NCI-H1694 treated with DMSO at 0.1 percent for 48 hours (cell line): Measurements from ENCODE around the gene CKMT2.
A peak's percentile ranks its signal among the peaks of the same experiment; 100 is the strongest.

Experiments
- DNase-seq: peaks from one replicate; lab custom pipeline; 2025; lab: John Stamatoyannopoulos, UW

Gene CKMT2

DNA sequence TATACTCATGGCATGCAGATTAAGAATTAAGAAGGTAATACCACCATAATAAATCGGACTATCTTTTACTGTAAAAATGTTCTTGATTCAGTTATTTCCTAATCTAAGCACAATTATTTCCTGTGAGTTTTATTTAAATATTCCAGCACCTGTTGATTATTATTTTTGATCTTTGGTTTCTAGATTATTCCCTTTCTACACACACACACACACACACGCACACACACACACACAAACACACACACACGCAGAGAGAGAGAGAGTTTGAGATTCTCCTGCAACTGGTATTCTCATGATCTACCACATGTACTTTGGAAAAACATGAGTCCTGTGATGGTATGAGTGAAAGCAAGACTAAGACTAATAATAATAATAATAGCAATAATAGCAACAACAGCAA lies 17.0 kb upstream of the CKMT2 start:
- no peak for DNase-seq

GRCh38 chr5:81219389-81219788 lies 13.7 kb upstream of the CKMT2 start:
- no peak for DNase-seq

- no peak for DNase-seq
Observed at GRCh38 chr5:81222285-81222684, 10.8 kb upstream of the CKMT2 start.

DNA sequence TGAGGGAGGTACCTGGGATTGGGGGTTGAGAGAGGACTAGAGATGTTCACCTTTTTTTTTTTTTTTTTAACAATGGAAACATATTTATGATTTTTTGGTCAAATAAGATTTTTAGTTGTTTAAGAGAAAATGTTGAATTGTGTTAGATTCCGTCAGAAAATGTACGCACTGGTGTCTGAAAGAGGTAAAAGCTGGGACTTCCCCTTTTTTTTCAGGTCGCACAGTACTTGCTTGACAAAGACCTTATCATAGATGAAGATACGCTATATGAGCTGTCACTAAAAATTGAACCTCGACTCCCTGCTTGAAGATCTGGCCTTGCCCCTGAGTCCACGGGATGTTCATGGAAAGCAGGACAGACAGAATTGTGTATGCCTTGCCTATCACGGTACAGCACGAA lies 7.7 kb upstream of the CKMT2 start:
- no peak for DNase-seq

DNA sequence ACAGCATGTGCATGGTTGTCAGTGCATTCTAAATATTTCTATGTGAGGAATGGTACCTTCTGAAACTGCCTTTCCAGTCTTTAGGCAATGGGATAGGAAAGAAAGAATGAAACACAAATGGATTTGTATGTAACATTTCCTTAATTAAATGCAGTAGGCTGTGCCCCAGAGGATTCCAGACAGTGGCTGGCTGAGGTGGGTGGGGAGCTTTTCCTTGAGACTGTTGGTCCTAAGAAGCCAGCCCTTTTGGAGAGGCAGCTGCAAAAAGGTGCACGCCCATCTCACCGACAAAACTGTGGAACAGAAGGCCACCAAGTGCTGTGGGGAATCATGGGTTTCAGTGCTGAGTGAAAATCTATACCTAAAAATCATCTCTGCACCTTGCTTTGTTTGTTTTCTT lies 6.8 kb upstream of the CKMT2 start:
- no peak for DNase-seq

DNA sequence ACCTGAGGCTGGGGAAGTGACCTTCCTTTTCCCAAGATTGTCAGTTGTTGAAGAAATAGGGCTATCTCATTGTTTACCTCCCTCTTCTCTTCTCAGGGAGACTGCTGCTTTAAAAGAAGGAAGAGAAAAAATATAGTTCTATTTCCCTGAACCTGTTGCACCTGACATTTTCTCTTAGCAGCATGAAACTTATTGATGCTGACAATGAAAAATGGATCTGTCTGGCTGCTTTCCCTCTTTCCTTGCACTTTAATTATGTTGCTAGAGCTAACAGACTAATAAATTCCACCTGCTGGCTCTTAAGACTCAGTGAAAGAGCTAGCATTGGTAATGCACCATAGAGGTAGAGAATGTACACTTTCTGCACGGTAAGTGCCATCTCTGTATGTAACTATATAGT lies 6.2 kb upstream of the CKMT2 start:
- no peak for DNase-seq

- DNase-seq: no peak
Observed at GRCh38 chr5:81228084-81228483, 5.0 kb upstream of the CKMT2 start.

DNA sequence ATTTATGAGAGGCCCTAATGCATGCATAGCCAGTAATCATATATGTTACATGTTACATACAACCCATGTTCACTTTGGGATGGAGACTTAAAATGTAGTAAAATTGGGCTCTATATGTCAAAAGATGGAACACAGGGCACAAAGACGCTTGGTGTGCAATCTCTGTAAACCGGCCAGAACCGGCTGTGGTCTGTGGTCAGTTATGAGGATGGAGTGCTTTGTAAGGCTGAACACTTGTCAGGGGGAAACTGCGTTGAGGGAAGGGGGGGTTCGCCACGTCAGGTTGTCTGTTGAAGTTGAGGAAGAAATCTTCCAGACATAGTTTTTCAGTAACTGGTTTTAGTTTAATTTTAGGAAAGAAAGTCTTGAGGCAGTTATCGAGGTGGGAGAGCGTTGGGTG lies 2.7 kb upstream of the CKMT2 start:
- no peak for DNase-seq

GRCh38 chr5:81232464-81233079 lies 550 bp upstream of the CKMT2 start:
- no peak for DNase-seq

- no peak for DNase-seq
Observed at GRCh38 chr5:81234299-81234698, 1.2 kb downstream of the CKMT2 start.

- no peak for DNase-seq
Observed at GRCh38 chr5:81234801-81235200, 1.7 kb downstream of the CKMT2 start.

DNA sequence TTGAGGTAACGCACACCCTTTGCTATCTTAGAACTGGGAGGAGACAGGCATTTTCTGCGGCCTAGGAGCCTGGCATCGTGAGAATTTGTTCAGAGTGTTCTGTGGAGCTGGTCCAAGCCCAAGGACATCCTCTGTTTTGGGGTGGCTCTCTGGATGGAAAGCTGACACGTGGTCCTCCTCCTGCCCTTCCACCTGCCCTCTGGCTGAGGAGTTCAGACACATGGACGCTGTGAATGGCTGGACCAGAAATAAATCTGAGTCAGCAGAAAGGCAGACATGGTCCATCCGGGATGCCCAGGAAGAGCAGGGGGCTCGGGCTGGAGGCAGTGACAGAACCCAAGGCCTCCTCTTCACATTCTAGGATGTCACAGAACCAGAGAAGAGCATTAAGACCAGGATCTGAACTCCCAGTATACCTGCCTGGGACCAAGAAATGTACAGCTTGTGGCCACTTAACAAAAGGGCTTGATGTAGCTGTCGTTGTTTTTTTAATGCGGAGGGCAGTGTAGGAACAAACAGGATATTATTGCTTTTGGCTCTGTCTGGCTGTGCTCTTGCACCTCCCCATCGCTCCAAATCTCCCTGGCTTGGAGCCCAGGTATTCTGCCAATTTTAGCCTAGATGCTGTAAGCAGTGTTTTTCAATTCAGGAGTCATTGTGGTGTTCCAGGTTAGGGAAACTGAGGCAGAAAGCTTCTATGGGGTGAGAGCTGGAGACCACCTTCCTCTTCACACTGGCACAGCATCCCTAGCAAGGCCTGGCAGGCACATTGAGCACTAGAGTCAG lies 2.4 kb downstream of the CKMT2 start:
- no peak for DNase-seq

- no peak for DNase-seq
Observed at GRCh38 chr5:81238460-81238859, 5.3 kb downstream of the CKMT2 start.

DNA sequence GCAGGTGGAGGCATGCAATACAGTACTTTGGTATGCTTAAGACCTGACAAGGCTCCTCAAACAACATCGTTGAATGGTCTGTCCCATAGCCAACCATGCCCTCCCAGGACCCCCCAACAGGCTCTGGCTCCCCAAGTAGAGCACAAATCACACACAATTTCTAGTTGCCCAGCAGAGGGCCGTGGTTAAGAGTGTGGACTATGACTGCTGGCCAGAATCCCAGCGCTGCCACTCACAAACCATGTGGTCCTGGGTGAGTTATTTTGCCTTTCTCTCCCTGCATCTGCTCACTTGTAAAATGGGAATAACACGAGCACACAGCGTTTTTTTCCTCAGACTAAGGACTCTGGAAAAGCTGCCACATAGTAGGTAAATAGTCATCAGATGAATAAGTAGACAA lies 6.5 kb downstream of the CKMT2 start:
- DNase-seq: no peak

GRCh38 chr5:81241001-81241400 lies 7.9 kb downstream of the CKMT2 start:
- no peak for DNase-seq

- no peak for DNase-seq
Observed at GRCh38 chr5:81241961-81242648, 9.0 kb downstream of the CKMT2 start.

DNA sequence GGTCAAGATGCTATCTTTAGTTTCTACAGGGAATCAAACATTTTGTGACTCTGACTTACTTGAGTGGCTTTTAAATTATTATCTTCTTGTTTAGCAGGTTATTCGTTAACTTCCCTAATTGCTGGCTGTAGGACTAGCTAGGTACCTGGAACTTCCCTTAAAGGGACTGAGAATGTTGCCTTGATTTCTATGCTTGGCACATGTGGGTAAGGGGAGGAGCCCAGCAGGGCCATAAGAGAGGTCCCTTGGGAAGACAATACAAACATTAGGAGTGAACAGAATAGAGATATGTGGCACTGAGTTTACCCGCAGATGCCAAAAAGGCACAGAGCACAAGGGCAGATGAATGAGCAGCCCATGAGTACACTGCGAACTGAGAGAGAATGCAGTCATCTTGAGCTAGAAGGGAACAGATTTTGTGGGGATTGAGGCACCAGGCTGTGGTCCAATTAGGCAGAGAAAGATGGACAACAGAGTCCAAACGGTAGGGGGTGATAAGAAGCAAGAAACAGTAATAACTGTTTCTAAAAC lies 9.8 kb downstream of the CKMT2 start:
- DNase-seq: no peak

GRCh38 chr5:81244451-81244850 lies 11.3 kb downstream of the CKMT2 start:
- no peak for DNase-seq

DNA sequence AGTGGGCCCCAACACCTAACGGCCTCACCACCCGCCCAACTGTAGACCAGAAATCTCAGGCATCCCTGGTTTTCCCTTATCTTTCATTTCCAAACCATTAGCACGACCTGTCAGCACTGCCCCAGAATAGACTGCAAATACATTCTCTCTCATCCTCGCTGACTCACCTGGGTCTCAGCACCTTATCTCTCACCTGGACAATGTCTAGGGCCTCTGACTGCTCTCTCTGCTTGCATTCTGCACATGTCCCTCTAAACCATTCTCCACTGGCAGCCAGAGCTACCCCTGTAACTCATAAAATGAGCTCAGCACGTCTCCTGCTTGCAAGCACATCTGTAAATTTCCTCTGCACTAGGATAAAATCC lies 12.7 kb downstream of the CKMT2 start:
- no peak for DNase-seq

- peak; percentile 18 for DNase-seq
Observed at GRCh38 chr5:81246697-81247096, 13.6 kb downstream of the CKMT2 start.

GRCh38 chr5:81247441-81247972 lies 14.4 kb downstream of the CKMT2 start:
- no peak for DNase-seq

- DNase-seq: no peak
Observed at GRCh38 chr5:81249240-81249639, 16.1 kb downstream of the CKMT2 start.

GRCh38 chr5:81250004-81250403 lies 16.9 kb downstream of the CKMT2 start:
- DNase-seq: no peak
